Esophagus squamous epithelium (tissue), 5 donors: ENCODE measurements around the gene MYLK2. TPM values are rescaled to one million over a fixed set of nuclear protein-coding genes. Genes with fewer than 3 reads are reported as not detected.

Experiments
- DNase-seq: peaks from one replicate; lab custom pipeline; 2025; lab: John Stamatoyannopoulos, UW
- H3K27ac ChIP-seq, 4 donors: fragments of 200-600 bp; sonication (generic); one replicate each; pipeline ENCODE4 v1.5.1; 2016 to 2019; ENCODE audit warnings: mild to moderate bottlenecking in 1 of 4
- H3K27me3 ChIP-seq, 4 donors: fragments of 200-600 bp; sonication (generic); 1 replicate in 3 of 4; 2 replicates in 1 of 4; pipeline versions ENCODE4 v1.5.1 to v1.6.0; 2017 to 2021; ENCODE audit warnings: antibody characterized with exemption in 1 of 4
- H3K36me3 ChIP-seq, 3 donors: fragments of 200-600 bp; sonication (generic); one replicate each; pipeline ENCODE4 v1.5.1; 2016 to 2019
- H3K4me1 ChIP-seq, 3 donors: fragments of 200-600 bp; sonication (generic); one replicate each; pipeline ENCODE4 v1.5.1; 2017 to 2019
- H3K4me3 ChIP-seq, 4 donors: fragments of 200-600 bp; sonication (generic); 1 replicate in 3 of 4; 2 replicates in 1 of 4; pipeline ENCODE4 v1.5.1; 2016 to 2019; ENCODE audit warnings: mild to moderate bottlenecking in 2 of 4, moderate library complexity in 1 of 4
- H3K9me3 ChIP-seq, 3 donors: fragments of 200-600 bp; sonication (generic); one replicate each; pipeline ENCODE4 v1.5.1; 2016 to 2019
- POLR2A ChIP-seq, 4 donors: fragments of 450-650 bp; IDR thresholded peaks; one replicate each; pipeline ENCODE4 v1.6.1; 2017; ENCODE audit warnings: antibody characterized with exemption in 4 of 4, mild to moderate bottlenecking in 4 of 4, moderate library complexity in 3 of 4
- WGBS, 2 donors: methylation state at CpG; one replicate each; pipeline ENCODE4 v1.1.5; 2018; 5-methylcytosine and 5-hydroxymethylcytosine counted together
- intact Hi-C: fragments of 100-400 bp; cut with DNase I; formaldehyde crosslinking; loops from one replicate; pipeline ENCODE4 v1.15.0; 2022
- total RNA-seq, 4 donors: library from RNA; depleted of rRNA; stranded (reverse); fragments of >200 nt; gene quantifications; one replicate each; pipeline ENCODE4 v1.1.0, GENCODE V29; 2016
- TF ChIP-seq, protein P1 (sequence below), 6 experiments: fragments of 450-650 bp in 4 of 6; fragments of 200-600 bp in 2 of 6; sonication (generic) in 2 of 6; IDR thresholded peaks; one replicate each; pipeline ENCODE4 v1.5.1; 2016 to 2019; ENCODE audit warnings: antibody characterized with exemption in 6 of 6, mild to moderate bottlenecking in 4 of 6, moderate library complexity in 4 of 6
- donor health status: DM: yes; HTN: yes; CAD: no.

Gene MYLK2
- total RNA-seq: under 1 TPM in 1 of 4 donors, not detected in 3; 0.38 TPM

DNA sequence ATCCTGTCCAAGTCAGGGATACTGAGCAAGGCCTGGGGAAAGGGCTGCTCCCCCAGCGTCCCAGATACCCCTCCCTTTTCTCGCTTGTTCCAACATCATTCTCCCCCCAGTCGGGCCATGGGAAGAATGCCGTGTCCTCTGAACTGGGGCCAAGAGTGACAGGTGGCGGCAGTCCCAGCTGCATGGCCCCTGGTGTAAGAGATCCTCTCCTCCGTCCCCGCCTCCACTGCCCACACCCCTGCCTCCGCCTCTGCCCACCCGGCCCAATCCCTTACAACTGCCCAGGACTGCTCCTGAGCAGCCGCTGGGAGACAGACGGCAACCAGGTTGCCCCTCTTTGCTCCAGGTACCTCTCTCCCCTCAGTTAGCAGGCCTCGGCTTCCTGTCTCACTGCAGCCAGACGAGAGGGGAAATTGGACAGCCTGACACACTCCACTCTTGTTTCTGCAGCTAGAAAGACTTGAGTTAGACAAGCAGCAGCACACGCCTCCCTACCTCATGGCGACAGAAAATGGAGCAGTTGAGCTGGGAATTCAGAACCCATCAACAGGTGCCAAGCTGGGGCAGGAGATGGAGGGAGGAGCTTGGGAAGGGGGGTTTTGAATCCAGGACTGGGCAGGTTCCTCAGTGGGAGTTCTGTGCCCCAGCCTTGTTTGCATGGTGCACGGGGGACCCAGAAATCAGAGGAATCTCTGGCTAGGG lies at the start of gene MYLK2:
Gene MYLK2, plus strand, starts transcription at position 274 of the 702 bp plus-strand sequence. Its CDS starts 225 bp downstream, at position 499.
- Histone ChIP-seq H3K9me3 (no peaks in the 10 kb centered on the region), H3K27me3 (peaks cover 0 to 7% (median 0%) of the 10 kb centered on the region in 4 donors), H3K36me3 (no peaks in the 10 kb centered on the region), H3K4me1 (peaks cover 7 to 22% (median 9%) of the 10 kb centered on the region in 3 donors), H3K4me3 (no peak within 1 kb of the TSS), H3K27ac (no peak within 1 kb of the TSS)
- intact Hi-C loops: no loop called here
- DNase-seq: no peak
- TF ChIP-seq, protein P1, sequence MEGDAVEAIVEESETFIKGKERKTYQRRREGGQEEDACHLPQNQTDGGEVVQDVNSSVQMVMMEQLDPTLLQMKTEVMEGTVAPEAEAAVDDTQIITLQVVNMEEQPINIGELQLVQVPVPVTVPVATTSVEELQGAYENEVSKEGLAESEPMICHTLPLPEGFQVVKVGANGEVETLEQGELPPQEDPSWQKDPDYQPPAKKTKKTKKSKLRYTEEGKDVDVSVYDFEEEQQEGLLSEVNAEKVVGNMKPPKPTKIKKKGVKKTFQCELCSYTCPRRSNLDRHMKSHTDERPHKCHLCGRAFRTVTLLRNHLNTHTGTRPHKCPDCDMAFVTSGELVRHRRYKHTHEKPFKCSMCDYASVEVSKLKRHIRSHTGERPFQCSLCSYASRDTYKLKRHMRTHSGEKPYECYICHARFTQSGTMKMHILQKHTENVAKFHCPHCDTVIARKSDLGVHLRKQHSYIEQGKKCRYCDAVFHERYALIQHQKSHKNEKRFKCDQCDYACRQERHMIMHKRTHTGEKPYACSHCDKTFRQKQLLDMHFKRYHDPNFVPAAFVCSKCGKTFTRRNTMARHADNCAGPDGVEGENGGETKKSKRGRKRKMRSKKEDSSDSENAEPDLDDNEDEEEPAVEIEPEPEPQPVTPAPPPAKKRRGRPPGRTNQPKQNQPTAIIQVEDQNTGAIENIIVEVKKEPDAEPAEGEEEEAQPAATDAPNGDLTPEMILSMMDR (IDR thresholded peaks at IDR 0.05): no peak
- no peak for TF ChIP-seq POLR2A (IDR thresholded peaks at IDR 0.05)
- WGBS, 2 donors: 55 to 69% methylated on average over 9 to 10 of the region's 16 CpGs

DNA sequence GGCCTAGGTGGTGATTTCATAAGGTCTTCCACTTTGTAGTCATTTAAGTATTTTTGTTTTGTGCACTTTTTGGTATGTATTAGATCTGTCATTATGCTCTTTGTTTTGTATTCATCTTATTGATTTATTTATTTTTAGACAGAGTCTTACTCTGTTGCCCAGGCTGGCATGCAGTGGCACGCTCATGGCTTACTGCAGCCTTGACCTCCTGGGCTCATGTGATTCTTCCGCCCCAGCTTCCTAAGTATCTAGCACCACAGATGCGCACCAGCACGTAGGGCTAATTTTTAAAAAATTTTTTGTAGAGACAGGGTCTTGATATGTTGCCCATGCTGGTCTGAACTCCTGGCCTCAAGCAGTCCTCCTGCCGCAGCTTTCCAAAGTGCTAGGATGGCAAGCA lies 49.5 kb upstream of the MYLK2 start:
- H3K27me3 ChIP-seq: no peaks in the 10 kb centered on the region
- 84 to 91% methylated on average over 5 of the region's 5 CpGs for WGBS, 2 donors
- H3K36me3 ChIP-seq: peaks cover 0 to 7% (median 0%) of the 10 kb centered on the region in 3 donors
- H3K9me3 ChIP-seq: no peaks in the 10 kb centered on the region
- no peak overlapping the region for H3K4me3 ChIP-seq
- intact Hi-C loops: no loop called here
- peaks cover 0 to 4% (median 0%) of the 10 kb centered on the region in 3 donors for H3K4me1 ChIP-seq
- no peak for DNase-seq
- no peak overlapping the region for H3K27ac ChIP-seq
- TF ChIP-seq, protein P1 (IDR thresholded peaks at IDR 0.05): no peak
- TF ChIP-seq POLR2A (IDR thresholded peaks at IDR 0.05): no peak

DNA sequence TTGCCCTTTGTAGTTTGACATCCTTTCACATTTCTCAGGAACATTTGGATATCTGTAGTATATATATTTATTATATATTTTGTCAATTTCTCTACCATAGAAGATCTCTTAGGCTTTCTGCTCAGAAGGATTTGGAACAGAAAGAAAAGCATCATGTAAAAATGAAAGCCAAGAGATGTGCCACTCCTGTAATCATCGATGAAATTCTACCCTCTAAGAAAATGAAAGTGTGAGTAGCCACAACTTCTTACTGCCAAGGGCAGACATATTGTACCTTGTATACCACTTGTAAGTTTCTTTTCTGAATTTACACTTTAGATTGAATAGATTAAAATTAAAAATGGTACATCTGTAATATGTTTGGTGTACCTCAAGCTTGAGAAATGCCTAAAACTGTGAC lies 48.9 kb upstream of the MYLK2 start:
- DNase-seq: no peak
- Histone ChIP-seq H3K27me3 (no peaks in the 10 kb centered on the region), H3K4me3 (no peak overlapping the region), H3K4me1 (peaks cover 0 to 4% (median 0%) of the 10 kb centered on the region in 3 donors), H3K27ac (no peak overlapping the region), H3K9me3 (no peaks in the 10 kb centered on the region), H3K36me3 (peaks cover 0 to 7% (median 0%) of the 10 kb centered on the region in 3 donors)
- TF ChIP-seq POLR2A (IDR thresholded peaks at IDR 0.05): no peak
- TF ChIP-seq, protein P1 (IDR thresholded peaks at IDR 0.05): no peak
- 41 to 45% methylated on average over 1 of the region's 1 CpG for WGBS, 2 donors
- intact Hi-C loops: no loop called here

DNA sequence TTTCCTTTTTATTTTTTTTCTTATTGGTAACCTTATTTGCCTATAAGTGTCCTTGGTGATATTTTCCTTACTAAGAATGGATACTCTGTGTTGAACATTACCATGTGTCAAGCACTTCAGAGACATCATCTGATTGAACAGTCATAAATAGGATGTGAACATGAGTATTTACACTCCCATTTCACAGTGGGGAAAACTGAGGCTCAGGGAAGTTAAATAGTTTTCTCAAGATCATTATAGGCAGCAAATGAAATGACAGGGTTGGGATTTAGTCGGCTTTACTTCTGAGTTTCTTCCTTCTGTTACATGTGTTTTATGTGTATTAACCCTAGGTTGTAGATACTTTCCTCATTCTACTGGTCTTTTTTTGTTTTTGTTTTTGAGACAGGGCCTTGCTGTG lies 44.7 kb upstream of the MYLK2 start:
- no peaks in the 10 kb centered on the region for H3K9me3 ChIP-seq
- peaks cover 0 to 4% (median 0%) of the 10 kb centered on the region in 3 donors for H3K4me1 ChIP-seq
- TF ChIP-seq, protein P1 (IDR thresholded peaks at IDR 0.05): no peak
- TF ChIP-seq POLR2A (IDR thresholded peaks at IDR 0.05): no peak
- H3K36me3 ChIP-seq: peaks cover 0 to 27% (median 0%) of the 10 kb centered on the region in 3 donors
- DNase-seq: no peak
- no peak overlapping the region for H3K27ac ChIP-seq
- intact Hi-C loops: no loop called here
- H3K4me3 ChIP-seq: no peak overlapping the region
- H3K27me3 ChIP-seq: no peaks in the 10 kb centered on the region
- WGBS, 2 donors: 95 to 100% methylated on average over 1 of the region's 1 CpG

DNA sequence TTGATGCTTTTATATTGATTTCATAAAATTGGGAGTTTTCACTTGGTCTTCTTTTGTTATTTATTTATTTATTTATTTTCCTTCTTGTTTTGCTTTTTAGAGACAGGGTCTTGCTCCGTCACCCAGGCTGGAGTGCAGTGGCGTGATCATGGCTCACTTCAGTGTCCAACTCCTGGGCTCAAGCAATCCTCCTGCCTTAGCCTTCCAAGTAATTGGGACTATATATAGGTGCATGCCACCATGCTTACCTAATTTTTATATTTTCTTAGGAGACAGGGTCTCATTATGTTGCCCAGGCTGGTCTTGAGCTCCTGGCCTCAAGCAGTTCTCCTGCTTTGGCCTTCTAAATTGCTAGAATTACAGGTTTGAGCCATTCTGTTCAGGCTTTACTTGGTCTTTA lies 38.3 kb upstream of the MYLK2 start:
- intact Hi-C loops: no loop called here
- no peaks in the 10 kb centered on the region for H3K4me1 ChIP-seq
- 96 to 100% methylated on average over 2 of the region's 2 CpGs for WGBS, 2 donors
- no peak overlapping the region for H3K27ac ChIP-seq
- H3K27me3 ChIP-seq: no peaks in the 10 kb centered on the region
- TF ChIP-seq POLR2A (IDR thresholded peaks at IDR 0.05): no peak
- TF ChIP-seq, protein P1 (IDR thresholded peaks at IDR 0.05): no peak
- no peaks in the 10 kb centered on the region for H3K9me3 ChIP-seq
- H3K36me3 ChIP-seq: peaks cover 0 to 45% (median 0%) of the 10 kb centered on the region in 3 donors
- no peak overlapping the region for H3K4me3 ChIP-seq
- DNase-seq: no peak
